GM15510 (cell line): ENCODE data around the gene NFATC2.

Experiments
- POLR2A ChIP-seq: IDR thresholded peaks from 3 replicates; pipeline ENCODE4 v1.6.1; 2011; ENCODE audit warnings: borderline replicate concordance; ENCODE audit not compliant: insufficient read length; ENCODE audit errors: extremely low read depth

Gene NFATC2

GRCh38 chr20:51560042-51560441, 17.5 kb upstream of the NFATC2 start:
- TF ChIP-seq POLR2A, result no peak

- no peak for TF ChIP-seq POLR2A
Measured at GRCh38 chr20:51554538-51555165, 12.1 kb upstream of the NFATC2 start.

GRCh38 chr20:51553897-51554486, 11.5 kb upstream of the NFATC2 start:
- TF ChIP-seq POLR2A, result no peak

GRCh38 chr20:51551186-51551585, 8.7 kb upstream of the NFATC2 start:
- TF ChIP-seq POLR2A, result no peak

- TF ChIP-seq POLR2A, result no peak
Measured at GRCh38 chr20:51549474-51549873, 7.0 kb upstream of the NFATC2 start.

- no peak for TF ChIP-seq POLR2A
Measured at GRCh38 chr20:51547951-51548350, 5.4 kb upstream of the NFATC2 start.

GRCh38 chr20:51545515-51545914, 3.0 kb upstream of the NFATC2 start:
- no peak for TF ChIP-seq POLR2A

GRCh38 chr20:51543422-51543788, 886 bp upstream of the NFATC2 start:
- TF ChIP-seq POLR2A, result no peak

- TF ChIP-seq POLR2A, result no peak
Measured at GRCh38 chr20:51542033-51542570, 417 bp downstream of the NFATC2 start.

GRCh38 chr20:51541189-51542032, 1.1 kb downstream of the NFATC2 start:
- TF ChIP-seq POLR2A, result peak; percentile 27

- no peak for TF ChIP-seq POLR2A
Measured at GRCh38 chr20:51540580-51540979, 1.9 kb downstream of the NFATC2 start.

GRCh38 chr20:51536116-51537069, 6.1 kb downstream of the NFATC2 start:
- no peak for TF ChIP-seq POLR2A

- no peak for TF ChIP-seq POLR2A
Measured at GRCh38 chr20:51535674-51536073, 6.8 kb downstream of the NFATC2 start.

- TF ChIP-seq POLR2A, result no peak
Measured at GRCh38 chr20:51535075-51535386, 7.5 kb downstream of the NFATC2 start.
